Lower leg skin (tissue), 3 donors: ENCODE measurements around the gene PSENEN.
A peak's percentile ranks its signal among the peaks of the same experiment; 100 is the strongest.

Experiments used
- POLR2A ChIP-seq, 2 donors: fragments of 450-650 bp; IDR thresholded peaks; one replicate each; pipeline ENCODE4 v1.6.1; 2016 to 2017; ENCODE audit warnings: antibody characterized with exemption in 2 of 2, mild to moderate bottlenecking in 1 of 2, moderate library complexity in 1 of 2
- TF ChIP-seq, protein P1 (sequence below), 3 donors: fragments of 450-650 bp; IDR thresholded peaks; one replicate each; pipeline ENCODE4 v1.5.1; 2016; ENCODE audit warnings: antibody characterized with exemption in 3 of 3, mild to moderate bottlenecking in 3 of 3, moderate library complexity in 2 of 3

GRCh38 chr19:35702223-35703012 lies 43.0 kb upstream of the PSENEN start:
- TF ChIP-seq, protein P1, sequence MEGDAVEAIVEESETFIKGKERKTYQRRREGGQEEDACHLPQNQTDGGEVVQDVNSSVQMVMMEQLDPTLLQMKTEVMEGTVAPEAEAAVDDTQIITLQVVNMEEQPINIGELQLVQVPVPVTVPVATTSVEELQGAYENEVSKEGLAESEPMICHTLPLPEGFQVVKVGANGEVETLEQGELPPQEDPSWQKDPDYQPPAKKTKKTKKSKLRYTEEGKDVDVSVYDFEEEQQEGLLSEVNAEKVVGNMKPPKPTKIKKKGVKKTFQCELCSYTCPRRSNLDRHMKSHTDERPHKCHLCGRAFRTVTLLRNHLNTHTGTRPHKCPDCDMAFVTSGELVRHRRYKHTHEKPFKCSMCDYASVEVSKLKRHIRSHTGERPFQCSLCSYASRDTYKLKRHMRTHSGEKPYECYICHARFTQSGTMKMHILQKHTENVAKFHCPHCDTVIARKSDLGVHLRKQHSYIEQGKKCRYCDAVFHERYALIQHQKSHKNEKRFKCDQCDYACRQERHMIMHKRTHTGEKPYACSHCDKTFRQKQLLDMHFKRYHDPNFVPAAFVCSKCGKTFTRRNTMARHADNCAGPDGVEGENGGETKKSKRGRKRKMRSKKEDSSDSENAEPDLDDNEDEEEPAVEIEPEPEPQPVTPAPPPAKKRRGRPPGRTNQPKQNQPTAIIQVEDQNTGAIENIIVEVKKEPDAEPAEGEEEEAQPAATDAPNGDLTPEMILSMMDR (IDR thresholded peaks at IDR 0.05), result peak in 1 of 3 donors; percentile 12
- no peak for TF ChIP-seq POLR2A (IDR thresholded peaks at IDR 0.05)
